GM19238 (cell line): Measurements from ENCODE around the gene PDZD4.

ENCODE experiments used
- DNase-seq: peaks from one replicate; pipeline ENCODE4 v3.0.0; 2011; ENCODE audit warnings: low spot score; ENCODE audit not compliant: insufficient read length

Gene PDZD4

GRCh38 chrX:153867671-153868070 is 37.3 kb upstream of the PDZD4 start:
- DNase-seq, result peak; percentile 0

- DNase-seq, result peak; percentile 2
These were observed 36.8 kb upstream of the PDZD4 start for GRCh38 chrX:153867139-153867538.

- DNase-seq, result peak; percentile 1
These were observed 36.1 kb upstream of the PDZD4 start for GRCh38 chrX:153866302-153867019.

GRCh38 chrX:153865685-153866084 is 35.3 kb upstream of the PDZD4 start:
- no peak for DNase-seq

GRCh38 chrX:153865321-153865580 is 34.9 kb upstream of the PDZD4 start:
- peak; percentile 1 for DNase-seq

GRCh38 chrX:153864561-153865320 is 34.4 kb upstream of the PDZD4 start:
- no peak for DNase-seq

GRCh38 chrX:153864101-153864500 is 33.8 kb upstream of the PDZD4 start:
- no peak for DNase-seq

GRCh38 chrX:153863251-153863991 is 33.1 kb upstream of the PDZD4 start:
- peak; percentile 1 for DNase-seq

GRCh38 chrX:153862369-153863250 is 32.3 kb upstream of the PDZD4 start:
- no peak for DNase-seq

- no peak for DNase-seq
These were observed 31.5 kb upstream of the PDZD4 start for GRCh38 chrX:153861733-153862310.

- no peak for DNase-seq
These were observed 30.8 kb upstream of the PDZD4 start for GRCh38 chrX:153861151-153861550.

- DNase-seq, result no peak
These were observed 27.1 kb upstream of the PDZD4 start for GRCh38 chrX:153857348-153857903.

GRCh38 chrX:153854702-153855101 is 24.4 kb upstream of the PDZD4 start:
- DNase-seq, result no peak

- no peak for DNase-seq
These were observed 23.5 kb upstream of the PDZD4 start for GRCh38 chrX:153853902-153854267.

- no peak for DNase-seq
These were observed 23.0 kb upstream of the PDZD4 start for GRCh38 chrX:153853180-153853901.

- no peak for DNase-seq
These were observed 21.6 kb upstream of the PDZD4 start for GRCh38 chrX:153851981-153852380.

- DNase-seq, result no peak
These were observed 18.0 kb upstream of the PDZD4 start for GRCh38 chrX:153848325-153848724.

- DNase-seq, result no peak
These were observed 15.5 kb upstream of the PDZD4 start for GRCh38 chrX:153845842-153846241.

GRCh38 chrX:153845195-153845594 is 14.9 kb upstream of the PDZD4 start:
- DNase-seq, result no peak

- no peak for DNase-seq
These were observed 14.3 kb upstream of the PDZD4 start for GRCh38 chrX:153844509-153845082.
